Panc1 (cell line): Measurements from ENCODE around the gene HNRNPLL. TPM values are rescaled to one million over a fixed set of nuclear protein-coding genes. Genes with fewer than 3 reads are reported as not detected.

Experiments
- ATAC-seq: fragments of 200-7000 bp; cut with Tn5 transposase; 2 replicates; pipeline ENCODE4 v1.9.1; 2020; ENCODE audit warnings: mild to moderate bottlenecking, moderate library complexity
- BruUV-seq: library from RNA; stranded (reverse); fragments of 400-500 nt; replicated peaks from 2 replicates; lab custom pipeline; 2021; lab: Mats Ljungman, UMichigan
- CTCF ChIA-PET: fragments of 300-600 bp; sonication (Branson Sonifier 250); formaldehyde crosslinking; loops from one replicate; lab custom pipeline; 2022; ENCODE audit warnings: antibody characterized with exemption; lab: Charles Lee
- POLR2A ChIA-PET: fragments of 300-600 bp; sonication (Branson Sonifier 250); formaldehyde crosslinking; loops from one replicate; lab custom pipeline; 2022; ENCODE audit warnings: antibody characterized with exemption; lab: Charles Lee
- DNase-seq: peaks from one replicate; pipeline ENCODE4 v3.0.0-alpha.2; 2010; ENCODE audit warnings: low read depth, low spot score
- H3K27ac ChIP-seq: 2 replicates; pipeline ENCODE4 v1.5.1; 2011; ENCODE audit warnings: mild to moderate bottlenecking, low read length, inconsistent platforms
- H3K27me3 ChIP-seq: fragments of 200-500 bp; sonication (Bioruptor generic); 2 replicates; pipeline ENCODE4 v1.6.0; 2014; ENCODE audit warnings: low read length, inconsistent platforms; ENCODE audit not compliant: control insufficient read depth, insufficient read depth
- H3K36me3 ChIP-seq: fragments of 200-500 bp; sonication (Bioruptor generic); 2 replicates; pipeline ENCODE4 v1.5.1; 2014; ENCODE audit warnings: inconsistent platforms, mild to moderate bottlenecking, low read length, moderate library complexity; ENCODE audit not compliant: control insufficient read depth, insufficient read depth
- H3K4me1 ChIP-seq: 2 replicates; pipeline ENCODE4 v1.5.1; 2011; ENCODE audit warnings: inconsistent platforms, mild to moderate bottlenecking, low read length, moderate library complexity; ENCODE audit not compliant: control insufficient read depth, insufficient read depth
- H3K4me3 ChIP-seq, 2 experiments: 2 replicates each; pipeline ENCODE4 v1.5.1; 2011 to 2012; ENCODE audit warnings: low read depth in 2 of 2, low read length in 2 of 2, mild to moderate bottlenecking in 2 of 2, inconsistent platforms in 1 of 2, moderate library complexity in 1 of 2
- H3K9me3 ChIP-seq: fragments of 200-500 bp; sonication (Bioruptor generic); 2 replicates; pipeline ENCODE4 v1.5.1; 2014; ENCODE audit warnings: low read depth, mild to moderate bottlenecking, inconsistent platforms, low read length, moderate library complexity; ENCODE audit not compliant: control insufficient read depth, insufficient read depth
- CTCF ChIP-seq: fragments of 450-650 bp; IDR thresholded peaks from 2 replicates; pipeline ENCODE4 v1.5.1; 2017; ENCODE audit warnings: mild to moderate bottlenecking
- POLR2AphosphoS5 ChIP-seq: IDR thresholded peaks from 2 replicates; pipeline ENCODE4 v1.6.1; 2012; ENCODE audit warnings: mild to moderate bottlenecking, low read depth, low read length, moderate library complexity
- REST ChIP-seq, 2 experiments: IDR thresholded peaks; 2 replicates each; pipeline ENCODE4 v1.6.1; 2011 to 2012; ENCODE audit warnings: low read depth in 2 of 2, control low read depth in 1 of 2, low read length in 1 of 2, mild to moderate bottlenecking in 1 of 2, moderate library complexity in 1 of 2; ENCODE audit not compliant: insufficient read depth in 1 of 2
- SIN3A ChIP-seq: IDR thresholded peaks from 2 replicates; pipeline ENCODE4 v1.6.1; 2012; ENCODE audit warnings: low read depth, mild to moderate bottlenecking, low read length, moderate library complexity, borderline replicate concordance; ENCODE audit not compliant: insufficient read depth
- TCF7L2 ChIP-seq: IDR thresholded peaks from 2 replicates; pipeline ENCODE4 v1.6.1; 2011; ENCODE audit warnings: mild to moderate bottlenecking, low read depth, low read length, inconsistent platforms
- in situ Hi-C: cut with HindIII; loops from 2 replicates; pipeline ENCODE4 v1.10.0; 2016; ENCODE audit warnings: low sequenced_read_pairs, low pct_unique_long_range_greater_than_20kb
- intact Hi-C: fragments of 100-400 bp; cut with micrococcal nuclease; formaldehyde crosslinking; loops from one replicate; pipeline ENCODE4 v1.10.0; 2022; ENCODE audit not compliant: unreplicated experiment
- total RNA-seq: library from RNA; stranded (reverse); gene quantifications from one replicate; pipeline ENCODE4 v1.2.1, GENCODE V29; 2021; ENCODE audit not compliant: unreplicated experiment

HNRNPLL gene
- total RNA-seq, 1 experiment from 2014 or later, result 69.8 TPM

- intact Hi-C loops, result no loop called here
- Histone ChIP-seq H3K27ac (no peak overlapping the region), H3K36me3 (no peaks in the 10 kb centered on the region), H3K4me3 (no peak overlapping the region), H3K27me3 (no peaks in the 10 kb centered on the region), H3K9me3 (no peaks in the 10 kb centered on the region), H3K4me1 (peaks cover 5% of the 10 kb centered on the region; the same call in 1 of the 2 replicates)
- ChIA-PET POLR2A (no interaction called here), CTCF (no interaction called here)
- no TSS peak for BruUV-seq
- DNase-seq, result no peak
- ATAC-seq, result no peak
- in situ Hi-C loops, result no loop called here
- no peak for TF ChIP-seq REST (IDR thresholded peaks at IDR 0.05; ENCODE audit: insufficient read depth in 1 of 2, low read depth in 2 of 2, low read length in 1 of 2)
- TF ChIP-seq TCF7L2, result no peak
- TF ChIP-seq CTCF, result no peak
- TF ChIP-seq SIN3A, result no peak
- TF ChIP-seq POLR2AphosphoS5, result no peak
These were observed 31.2 kb upstream of the HNRNPLL start for GRCh38 chr2:38633895-38634294.

GRCh38 chr2:38632980-38633379 lies 30.3 kb upstream of the HNRNPLL start:
- no peaks in the 10 kb centered on the region for H3K9me3 ChIP-seq
- TF ChIP-seq SIN3A (no peak), CTCF (no peak), TCF7L2 (no peak)
- peaks cover 5% of the 10 kb centered on the region; the same call in 1 of the 2 replicates for H3K4me1 ChIP-seq
- H3K27me3 ChIP-seq, result no peaks in the 10 kb centered on the region
- no peak overlapping the region for H3K4me3 ChIP-seq
- in situ Hi-C loops (no loop called here), intact Hi-C loops (no loop called here)
- POLR2A ChIA-PET, result interaction anchor here (0.6 to 0.7 kb wide), 2 partner anchors 26 to 35 kb away, joined by 3 to 7 read pairs; no protein-coding TSS in a partner anchor
- CTCF ChIA-PET, result no interaction called here
- DNase-seq (no peak), ATAC-seq (no peak)
- no TSS peak for BruUV-seq
- no peaks in the 10 kb centered on the region for H3K36me3 ChIP-seq
- no peak overlapping the region for H3K27ac ChIP-seq
